HepG2 (cell line): ENCODE data around the gene TUBGCP4. TPM values are rescaled to one million over a fixed set of nuclear protein-coding genes. Genes with fewer than 3 reads are reported as not detected.
A peak's percentile ranks its signal among the peaks of the same experiment; 100 is the strongest.

Experiments
- GTF2F1 ChIP-seq: fragments of 150-350 bp; IDR thresholded peaks from 2 replicates; pipeline ENCODE4 v1.6.1; 2014; ENCODE audit warnings: low read length
- HMG20B ChIP-seq: conservative IDR thresholded peaks from 2 replicates; pipeline ENCODE4 v1.6.1; 2016; ENCODE audit warnings: missing genetic modification reagents, missing compliant biosample characterization
- HNRNPK ChIP-seq: fragments of 200-400 bp; formaldehyde crosslinking; IDR thresholded peaks from 2 replicates; pipeline ENCODE4 v1.6.1; 2018; ENCODE audit warnings: low read length, low read depth, moderate library complexity, mild to moderate bottlenecking; ENCODE audit not compliant: poor library complexity, severe bottlenecking
- KDM3A ChIP-seq: IDR thresholded peaks from 2 replicates; pipeline ENCODE4 v1.6.1; 2018; ENCODE audit warnings: low read depth, missing compliant biosample characterization
- MEIS2 ChIP-seq: sonication (generic); formaldehyde crosslinking; IDR thresholded peaks from 2 replicates; pipeline ENCODE4 v1.9.0; 2021; ENCODE audit warnings: mild to moderate bottlenecking, missing genetic modification reagents
- MTA1 ChIP-seq: sonication (generic); formaldehyde crosslinking; IDR thresholded peaks from 2 replicates; pipeline ENCODE4 v1.4.0; 2020; ENCODE audit warnings: missing genetic modification reagents, mild to moderate bottlenecking, borderline replicate concordance
- RBFOX2 ChIP-seq: fragments of 200-400 bp; formaldehyde crosslinking; IDR thresholded peaks from 2 replicates; pipeline ENCODE4 v1.6.1; 2017; ENCODE audit warnings: low read depth, mild to moderate bottlenecking, low read length
- ZNF224 ChIP-seq: sonication (generic); formaldehyde crosslinking; IDR thresholded peaks from 2 replicates; pipeline ENCODE4 v1.5.0; 2020; ENCODE audit warnings: mild to moderate bottlenecking, missing genetic modification reagents
- ZNF430 ChIP-seq: sonication (generic); formaldehyde crosslinking; IDR thresholded peaks from 2 replicates; pipeline ENCODE4 v1.9.0; 2021; ENCODE audit warnings: mild to moderate bottlenecking, missing genetic modification reagents
- ZNF563 ChIP-seq: sonication (generic); formaldehyde crosslinking; IDR thresholded peaks from 2 replicates; pipeline ENCODE4 v1.8.0; 2022; ENCODE audit warnings: mild to moderate bottlenecking, moderate library complexity, missing genetic modification reagents
- ZNF782 ChIP-seq: sonication (generic); formaldehyde crosslinking; IDR thresholded peaks from 2 replicates; pipeline ENCODE4 v1.4.0; 2020; ENCODE audit warnings: missing genetic modification reagents, mild to moderate bottlenecking, borderline replicate concordance
- polyA plus RNA-seq, 8 experiments: library from polyadenylated mRNA; depleted of rRNA in 3 of 8; stranded (reverse) in 7 of 8; unstranded in 1 of 8; fragments of >200 nt; fragmentation: Illumina TruSeq in 4 of 8; extraction: Trizol in 4 of 8; gene quantifications; 2 replicates each; pipeline versions ENCODE4 v1.2.1 to v1.2.3, GENCODE V29; 2011 to 2016; ENCODE audit warnings: low read depth in 4 of 8, missing spikeins in 1 of 8, mixed read lengths in 1 of 8; ENCODE audit not compliant: insufficient read depth in 1 of 8
- total RNA-seq, 5 experiments: library from RNA; depleted of rRNA; stranded (reverse); fragments of >200 nt; fragmentation: Illumina TruSeq; extraction: Trizol; gene quantifications; 2 replicates each; pipeline ENCODE4 v1.2.3, GENCODE V29; 2016; ENCODE audit warnings: low read depth in 1 of 5
- TF ChIP-seq, protein P1 (sequence below): sonication (generic); formaldehyde crosslinking; IDR thresholded peaks from 2 replicates; pipeline ENCODE4 v1.8.0; 2022; ENCODE audit warnings: mild to moderate bottlenecking, missing genetic modification reagents
- TF ChIP-seq, protein P2 (sequence below): IDR thresholded peaks from 2 replicates; pipeline ENCODE4 v1.6.1; 2016; ENCODE audit warnings: missing compliant biosample characterization, missing genetic modification reagents, borderline replicate concordance
- TF ChIP-seq, protein P3 (sequence below): IDR thresholded peaks from 2 replicates; pipeline ENCODE4 v1.6.1; 2016
- TF ChIP-seq, protein P4 (sequence below): sonication (generic); formaldehyde crosslinking; IDR thresholded peaks from 2 replicates; pipeline ENCODE4 v1.8.0; 2022; ENCODE audit warnings: low read depth, missing genetic modification reagents
- TF ChIP-seq, protein P5 (sequence below): sonication (generic); formaldehyde crosslinking; IDR thresholded peaks from 2 replicates; pipeline ENCODE4 v1.4.0; 2020; ENCODE audit warnings: missing genetic modification reagents, borderline replicate concordance
- TF ChIP-seq, protein P6 (sequence below): sonication (generic); formaldehyde crosslinking; conservative IDR thresholded peaks from 2 replicates; pipeline ENCODE4 v1.5.0; 2020; ENCODE audit warnings: missing genetic modification reagents

Gene TUBGCP4
- total and polyA plus RNA-seq, 2 of the 13 experiments (the other 11 are each of a cell fraction or from before 2014, with no cell fraction given) = 15.0 to 20.5 TPM

DNA sequence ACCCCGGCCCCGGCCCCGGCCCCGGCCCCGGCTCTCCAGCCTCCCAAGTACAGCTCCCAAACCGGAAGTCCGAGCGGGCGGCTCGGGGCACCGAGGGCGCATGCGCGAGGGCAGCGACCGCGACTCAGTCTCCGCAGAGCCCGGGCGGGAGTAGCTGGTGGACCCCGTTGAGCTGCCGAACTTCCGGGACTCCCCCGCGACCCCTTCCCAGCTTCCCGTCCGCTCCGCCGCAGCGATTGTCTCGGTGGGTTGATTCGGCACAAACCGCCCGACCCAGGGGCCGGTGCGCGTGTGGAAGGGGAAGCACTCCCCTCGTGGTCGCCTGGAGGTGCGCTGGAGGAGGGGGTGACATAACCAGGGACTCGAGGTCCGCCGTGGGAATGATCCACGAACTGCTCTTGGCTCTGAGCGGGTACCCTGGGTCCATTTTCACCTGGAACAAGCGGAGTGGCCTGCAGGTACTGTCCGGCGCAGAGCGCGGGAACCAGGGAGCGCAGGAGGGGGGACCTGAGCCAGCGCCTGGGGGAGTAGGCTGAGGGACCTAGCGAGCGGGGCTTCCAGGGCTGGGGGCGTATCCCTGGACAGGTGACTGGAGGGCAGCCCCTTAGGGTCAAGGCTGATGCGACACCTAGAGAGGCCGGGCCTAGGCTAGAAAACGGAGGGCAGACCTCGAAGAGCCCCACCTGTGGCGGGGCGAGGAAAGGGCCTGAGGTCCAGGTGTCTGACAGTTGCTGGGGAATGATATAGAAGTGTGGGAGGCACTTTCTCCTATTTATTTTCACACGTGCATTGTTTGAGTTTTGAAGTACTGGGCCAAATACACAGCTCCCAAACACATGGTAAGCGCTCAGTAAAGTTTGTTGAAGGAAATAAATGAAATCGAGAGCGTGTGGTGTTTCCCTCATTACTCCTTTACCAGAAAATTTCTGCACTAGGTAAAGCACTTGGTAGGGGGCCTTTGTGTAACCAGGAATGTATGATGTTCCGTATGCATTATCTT lies at the start of gene TUBGCP4, which contains the start of gene ZSCAN29 (continued):
- TF ChIP-seq, protein P1, sequence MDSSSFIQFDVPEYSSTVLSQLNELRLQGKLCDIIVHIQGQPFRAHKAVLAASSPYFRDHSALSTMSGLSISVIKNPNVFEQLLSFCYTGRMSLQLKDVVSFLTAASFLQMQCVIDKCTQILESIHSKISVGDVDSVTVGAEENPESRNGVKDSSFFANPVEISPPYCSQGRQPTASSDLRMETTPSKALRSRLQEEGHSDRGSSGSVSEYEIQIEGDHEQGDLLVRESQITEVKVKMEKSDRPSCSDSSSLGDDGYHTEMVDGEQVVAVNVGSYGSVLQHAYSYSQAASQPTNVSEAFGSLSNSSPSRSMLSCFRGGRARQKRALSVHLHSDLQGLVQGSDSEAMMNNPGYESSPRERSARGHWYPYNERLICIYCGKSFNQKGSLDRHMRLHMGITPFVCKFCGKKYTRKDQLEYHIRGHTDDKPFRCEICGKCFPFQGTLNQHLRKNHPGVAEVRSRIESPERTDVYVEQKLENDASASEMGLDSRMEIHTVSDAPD (CRISPR knock-in tag) = no peak
- TF ChIP-seq RBFOX2 (peak; percentile 88), GTF2F1 (no peak), ZNF224 (CRISPR knock-in tag) (no peak), HMG20B (CRISPR knock-in tag) (no peak), ZNF430 (CRISPR knock-in tag) (no peak), MEIS2 (CRISPR knock-in tag) (no peak), HNRNPK (no peak), KDM3A (CRISPR knock-in tag) (peak; percentile 69; the same call in 1 of the 2 replicates), MTA1 (CRISPR knock-in tag) (0 out of 2 replicates have a peak, but pooled peaks have one; percentile 67), ZNF782 (CRISPR knock-in tag) (peak; percentile 81), ZNF563 (CRISPR knock-in tag) (0 out of 2 replicates have a peak, but pooled peaks have one; percentile 70)
- TF ChIP-seq, protein P2, sequence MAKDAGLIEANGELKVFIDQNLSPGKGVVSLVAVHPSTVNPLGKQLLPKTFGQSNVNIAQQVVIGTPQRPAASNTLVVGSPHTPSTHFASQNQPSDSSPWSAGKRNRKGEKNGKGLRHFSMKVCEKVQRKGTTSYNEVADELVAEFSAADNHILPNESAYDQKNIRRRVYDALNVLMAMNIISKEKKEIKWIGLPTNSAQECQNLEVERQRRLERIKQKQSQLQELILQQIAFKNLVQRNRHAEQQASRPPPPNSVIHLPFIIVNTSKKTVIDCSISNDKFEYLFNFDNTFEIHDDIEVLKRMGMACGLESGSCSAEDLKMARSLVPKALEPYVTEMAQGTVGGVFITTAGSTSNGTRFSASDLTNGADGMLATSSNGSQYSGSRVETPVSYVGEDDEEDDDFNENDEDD (CRISPR knock-in tag) = no peak
- TF ChIP-seq, protein P3, sequence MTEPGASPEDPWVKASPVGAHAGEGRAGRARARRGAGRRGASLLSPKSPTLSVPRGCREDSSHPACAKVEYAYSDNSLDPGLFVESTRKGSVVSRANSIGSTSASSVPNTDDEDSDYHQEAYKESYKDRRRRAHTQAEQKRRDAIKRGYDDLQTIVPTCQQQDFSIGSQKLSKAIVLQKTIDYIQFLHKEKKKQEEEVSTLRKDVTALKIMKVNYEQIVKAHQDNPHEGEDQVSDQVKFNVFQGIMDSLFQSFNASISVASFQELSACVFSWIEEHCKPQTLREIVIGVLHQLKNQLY (CRISPR knock-in tag) = no peak
- TF ChIP-seq, protein P4, sequence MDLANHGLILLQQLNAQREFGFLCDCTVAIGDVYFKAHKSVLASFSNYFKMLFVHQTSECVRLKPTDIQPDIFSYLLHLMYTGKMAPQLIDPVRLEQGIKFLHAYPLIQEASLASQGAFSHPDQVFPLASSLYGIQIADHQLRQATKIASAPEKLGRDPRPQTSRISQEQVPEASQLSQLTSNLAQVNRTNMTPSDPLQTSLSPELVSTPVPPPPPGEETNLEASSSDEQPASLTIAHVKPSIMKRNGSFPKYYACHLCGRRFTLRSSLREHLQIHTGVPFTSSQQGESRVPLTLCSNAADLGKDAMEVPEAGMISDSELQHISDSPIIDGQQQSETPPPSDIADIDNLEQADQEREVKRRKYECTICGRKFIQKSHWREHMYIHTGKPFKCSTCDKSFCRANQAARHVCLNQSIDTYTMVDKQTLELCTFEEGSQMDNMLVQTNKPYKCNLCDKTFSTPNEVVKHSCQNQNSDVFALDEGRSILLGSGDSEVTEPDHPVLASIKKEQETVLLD (CRISPR knock-in tag) = peak; percentile 66
- TF ChIP-seq, protein P5, sequence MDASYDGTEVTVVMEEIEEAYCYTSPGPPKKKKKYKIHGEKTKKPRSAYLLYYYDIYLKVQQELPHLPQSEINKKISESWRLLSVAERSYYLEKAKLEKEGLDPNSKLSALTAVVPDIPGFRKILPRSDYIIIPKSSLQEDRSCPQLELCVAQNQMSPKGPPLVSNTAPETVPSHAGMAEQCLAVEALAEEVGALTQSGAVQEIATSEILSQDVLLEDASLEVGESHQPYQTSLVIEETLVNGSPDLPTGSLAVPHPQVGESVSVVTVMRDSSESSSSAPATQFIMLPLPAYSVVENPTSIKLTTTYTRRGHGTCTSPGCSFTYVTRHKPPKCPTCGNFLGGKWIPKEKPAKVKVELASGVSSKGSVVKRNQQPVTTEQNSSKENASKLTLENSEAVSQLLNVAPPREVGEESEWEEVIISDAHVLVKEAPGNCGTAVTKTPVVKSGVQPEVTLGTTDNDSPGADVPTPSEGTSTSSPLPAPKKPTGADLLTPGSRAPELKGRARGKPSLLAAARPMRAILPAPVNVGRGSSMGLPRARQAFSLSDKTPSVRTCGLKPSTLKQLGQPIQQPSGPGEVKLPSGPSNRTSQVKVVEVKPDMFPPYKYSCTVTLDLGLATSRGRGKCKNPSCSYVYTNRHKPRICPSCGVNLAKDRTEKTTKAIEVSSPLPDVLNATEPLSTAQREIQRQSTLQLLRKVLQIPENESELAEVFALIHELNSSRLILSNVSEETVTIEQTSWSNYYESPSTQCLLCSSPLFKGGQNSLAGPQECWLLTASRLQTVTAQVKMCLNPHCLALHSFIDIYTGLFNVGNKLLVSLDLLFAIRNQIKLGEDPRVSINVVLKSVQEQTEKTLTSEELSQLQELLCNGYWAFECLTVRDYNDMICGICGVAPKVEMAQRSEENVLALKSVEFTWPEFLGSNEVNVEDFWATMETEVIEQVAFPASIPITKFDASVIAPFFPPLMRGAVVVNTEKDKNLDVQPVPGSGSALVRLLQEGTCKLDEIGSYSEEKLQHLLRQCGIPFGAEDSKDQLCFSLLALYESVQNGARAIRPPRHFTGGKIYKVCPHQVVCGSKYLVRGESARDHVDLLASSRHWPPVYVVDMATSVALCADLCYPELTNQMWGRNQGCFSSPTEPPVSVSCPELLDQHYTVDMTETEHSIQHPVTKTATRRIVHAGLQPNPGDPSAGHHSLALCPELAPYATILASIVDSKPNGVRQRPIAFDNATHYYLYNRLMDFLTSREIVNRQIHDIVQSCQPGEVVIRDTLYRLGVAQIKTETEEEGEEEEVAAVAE (CRISPR knock-in tag) = no peak
- TF ChIP-seq, protein P6, sequence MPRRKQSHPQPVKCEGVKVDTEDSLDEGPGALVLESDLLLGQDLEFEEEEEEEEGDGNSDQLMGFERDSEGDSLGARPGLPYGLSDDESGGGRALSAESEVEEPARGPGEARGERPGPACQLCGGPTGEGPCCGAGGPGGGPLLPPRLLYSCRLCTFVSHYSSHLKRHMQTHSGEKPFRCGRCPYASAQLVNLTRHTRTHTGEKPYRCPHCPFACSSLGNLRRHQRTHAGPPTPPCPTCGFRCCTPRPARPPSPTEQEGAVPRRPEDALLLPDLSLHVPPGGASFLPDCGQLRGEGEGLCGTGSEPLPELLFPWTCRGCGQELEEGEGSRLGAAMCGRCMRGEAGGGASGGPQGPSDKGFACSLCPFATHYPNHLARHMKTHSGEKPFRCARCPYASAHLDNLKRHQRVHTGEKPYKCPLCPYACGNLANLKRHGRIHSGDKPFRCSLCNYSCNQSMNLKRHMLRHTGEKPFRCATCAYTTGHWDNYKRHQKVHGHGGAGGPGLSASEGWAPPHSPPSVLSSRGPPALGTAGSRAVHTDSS (CRISPR knock-in tag) = no peak
